ENCODE measurements around the gene TLCD3A. TPM values are rescaled to one million over a fixed set of nuclear protein-coding genes. Genes with fewer than 3 reads are reported as not detected.

The TLCD3A gene
- total RNA-seq, 1 experiment from 2014 or later = 13.9 TPM

DNA sequence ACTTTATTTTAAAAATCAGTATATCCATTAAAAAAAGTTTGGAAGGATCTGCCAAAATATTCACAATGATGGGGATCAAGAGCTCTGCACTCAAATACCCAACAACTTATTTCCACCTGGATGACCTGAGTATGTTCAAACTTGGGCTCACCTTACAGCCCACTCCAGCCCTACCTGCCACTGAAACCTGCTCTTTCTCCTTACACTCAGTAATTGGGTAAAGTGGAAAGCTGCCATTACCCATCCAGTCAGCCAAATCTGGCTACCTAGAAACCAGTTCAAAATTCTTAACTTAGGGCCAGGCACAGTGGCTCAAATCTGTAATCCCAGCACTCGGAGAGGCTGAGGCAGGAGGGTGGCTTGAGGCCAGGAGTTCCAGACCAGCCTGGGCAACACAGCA, 27.4 kb upstream of the TLCD3A start:
- Histone ChIP-seq H3F3A (ENCODE audit: low read length, unreplicated experiment) (no peaks in the 10 kb centered on the region), H3K9ac (ENCODE audit: low read length) (no peak overlapping the region), H3K4me1 (ENCODE audit: insufficient read depth, low read length) (no peaks in the 10 kb centered on the region), H3K79me2 (ENCODE audit: low read length) (peaks cover 33% of the 10 kb centered on the region), H3K27ac (ENCODE audit: low read length) (no peak overlapping the region), H4K20me1 (ENCODE audit: low read length) (no peaks in the 10 kb centered on the region), H3K4me3 (ENCODE audit: low read length) (no peak overlapping the region), H3K36me3 (ENCODE audit: low read depth, low read length) (peaks cover 14% of the 10 kb centered on the region; the same call in 1 of the 2 replicates), H2AFZ (ENCODE audit: low read length) (no peak overlapping the region), H3K9me2 (replicated peaks; ENCODE audit: low read length) (no peaks in the 10 kb centered on the region), H3K4me2 (ENCODE audit: low read length) (no peak overlapping the region), H3K9me3 (ENCODE audit: low read length) (no peaks in the 10 kb centered on the region), H3K27me3 (ENCODE audit: low read length) (no peaks in the 10 kb centered on the region)
- DNase-seq = no peak
- intact Hi-C loops (cut with micrococcal nuclease) = no loop called here
- POLR2A ChIA-PET (ENCODE audit: unreplicated experiment) = no interaction called here
- TF ChIP-seq EZH2 (IDR thresholded peaks at IDR 0.05; ENCODE audit: low read length, unreplicated experiment) (no peak), EZH2phosphoT487 (IDR thresholded peaks at IDR 0.05; ENCODE audit: borderline replicate concordance, low read length) (no peak)
- TF ChIP-seq, protein P1, sequence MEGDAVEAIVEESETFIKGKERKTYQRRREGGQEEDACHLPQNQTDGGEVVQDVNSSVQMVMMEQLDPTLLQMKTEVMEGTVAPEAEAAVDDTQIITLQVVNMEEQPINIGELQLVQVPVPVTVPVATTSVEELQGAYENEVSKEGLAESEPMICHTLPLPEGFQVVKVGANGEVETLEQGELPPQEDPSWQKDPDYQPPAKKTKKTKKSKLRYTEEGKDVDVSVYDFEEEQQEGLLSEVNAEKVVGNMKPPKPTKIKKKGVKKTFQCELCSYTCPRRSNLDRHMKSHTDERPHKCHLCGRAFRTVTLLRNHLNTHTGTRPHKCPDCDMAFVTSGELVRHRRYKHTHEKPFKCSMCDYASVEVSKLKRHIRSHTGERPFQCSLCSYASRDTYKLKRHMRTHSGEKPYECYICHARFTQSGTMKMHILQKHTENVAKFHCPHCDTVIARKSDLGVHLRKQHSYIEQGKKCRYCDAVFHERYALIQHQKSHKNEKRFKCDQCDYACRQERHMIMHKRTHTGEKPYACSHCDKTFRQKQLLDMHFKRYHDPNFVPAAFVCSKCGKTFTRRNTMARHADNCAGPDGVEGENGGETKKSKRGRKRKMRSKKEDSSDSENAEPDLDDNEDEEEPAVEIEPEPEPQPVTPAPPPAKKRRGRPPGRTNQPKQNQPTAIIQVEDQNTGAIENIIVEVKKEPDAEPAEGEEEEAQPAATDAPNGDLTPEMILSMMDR (conservative IDR thresholded peaks at IDR 0.05; ENCODE audit: low read depth, low read length) = no peak
- BruUV-seq (replicated peaks) = no TSS peak
- CTCF ChIA-PET = interaction anchor here (0.9 kb wide), 1 partner anchor 293 kb away, joined by 7 read pairs; no protein-coding TSS in a partner anchor
- ATAC-seq = no peak

DNA sequence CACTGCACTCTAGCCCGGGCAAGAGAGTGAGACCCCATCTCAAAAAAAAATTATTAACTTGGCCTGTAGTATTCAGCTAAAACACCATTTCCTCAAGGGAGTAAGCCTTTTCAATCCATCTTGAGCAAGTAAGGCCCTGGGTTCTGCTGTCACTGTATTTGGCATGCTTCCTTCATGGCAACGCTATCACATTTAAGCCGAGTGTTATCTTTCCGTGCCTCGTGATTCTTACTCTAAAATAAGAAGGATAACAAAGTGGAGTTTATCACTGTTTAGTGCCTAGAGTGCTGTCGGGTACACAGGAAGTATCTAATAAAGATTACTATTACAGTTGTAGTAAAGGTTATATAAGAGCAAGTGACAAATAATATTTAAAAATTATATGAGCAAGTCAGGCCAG, 26.5 kb upstream of the TLCD3A start:
- ChIA-PET CTCF (no interaction called here), POLR2A (ENCODE audit: unreplicated experiment) (no interaction called here)
- no peak overlapping the region for H3K27ac ChIP-seq (ENCODE audit: low read length)
- H3K9ac ChIP-seq (ENCODE audit: low read length) = no peak overlapping the region
- no peak overlapping the region for H2AFZ ChIP-seq (ENCODE audit: low read length)
- ATAC-seq (no peak), DNase-seq (no peak)
- BruUV-seq (replicated peaks) = no TSS peak
- intact Hi-C loops (cut with micrococcal nuclease) = no loop called here
- peaks cover 31% of the 10 kb centered on the region for H3K79me2 ChIP-seq (ENCODE audit: low read length)
- no peaks in the 10 kb centered on the region for H3K27me3 ChIP-seq (ENCODE audit: low read length)
- peaks cover 14% of the 10 kb centered on the region; the same call in 1 of the 2 replicates for H3K36me3 ChIP-seq (ENCODE audit: low read depth, low read length)
- TF ChIP-seq EZH2phosphoT487 (IDR thresholded peaks at IDR 0.05; ENCODE audit: borderline replicate concordance, low read length) (no peak), EZH2 (IDR thresholded peaks at IDR 0.05; ENCODE audit: low read length, unreplicated experiment) (no peak)
- TF ChIP-seq, protein P1 (conservative IDR thresholded peaks at IDR 0.05; ENCODE audit: low read depth, low read length) = no peak
- no peaks in the 10 kb centered on the region for H3F3A ChIP-seq (ENCODE audit: low read length, unreplicated experiment)
- H3K4me1 ChIP-seq (ENCODE audit: insufficient read depth, low read length) = no peaks in the 10 kb centered on the region
- H3K4me3 ChIP-seq (ENCODE audit: low read length) = no peak overlapping the region
- no peaks in the 10 kb centered on the region for H3K9me3 ChIP-seq (ENCODE audit: low read length)
- H4K20me1 ChIP-seq (ENCODE audit: low read length) = no peaks in the 10 kb centered on the region
- no peak overlapping the region for H3K4me2 ChIP-seq (ENCODE audit: low read length)
- H3K9me2 ChIP-seq (replicated peaks; ENCODE audit: low read length) = no peaks in the 10 kb centered on the region

DNA sequence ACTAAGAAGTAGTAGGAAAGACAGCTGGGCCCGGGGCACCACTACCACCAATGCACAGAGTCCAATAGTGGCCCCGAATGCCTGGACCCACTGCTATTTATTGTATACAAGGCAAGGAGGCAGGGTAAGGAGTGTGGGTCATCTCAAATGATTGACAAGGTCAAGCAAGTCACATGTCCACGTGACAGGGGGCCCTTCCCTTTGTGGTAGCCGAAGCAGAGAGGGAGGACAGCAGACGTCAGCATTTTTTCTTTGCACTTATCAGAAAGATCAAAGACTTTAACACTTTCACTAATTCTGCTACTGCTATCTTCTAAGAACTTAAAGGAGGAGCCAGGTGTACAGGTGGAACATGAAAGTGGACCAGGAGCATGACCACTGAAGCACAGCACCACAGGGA, 24.3 kb upstream of the TLCD3A start:
- ATAC-seq (no peak), DNase-seq (no peak)
- Histone ChIP-seq H3F3A (ENCODE audit: low read length, unreplicated experiment) (no peaks in the 10 kb centered on the region), H2AFZ (ENCODE audit: low read length) (no peak overlapping the region), H3K9me2 (replicated peaks; ENCODE audit: low read length) (no peaks in the 10 kb centered on the region), H3K79me2 (ENCODE audit: low read length) (peaks cover 54% of the 10 kb centered on the region), H3K27me3 (ENCODE audit: low read length) (no peaks in the 10 kb centered on the region), H3K36me3 (ENCODE audit: low read depth, low read length) (peaks cover 14% of the 10 kb centered on the region; the same call in 1 of the 2 replicates), H3K4me3 (ENCODE audit: low read length) (no peak overlapping the region), H3K9me3 (ENCODE audit: low read length) (no peaks in the 10 kb centered on the region), H4K20me1 (ENCODE audit: low read length) (peaks cover 12% of the 10 kb centered on the region; the same call in 1 of the 2 replicates), H3K27ac (ENCODE audit: low read length) (no peak overlapping the region), H3K9ac (ENCODE audit: low read length) (no peak overlapping the region), H3K4me2 (ENCODE audit: low read length) (no peak overlapping the region), H3K4me1 (ENCODE audit: insufficient read depth, low read length) (peaks cover 3% of the 10 kb centered on the region; the same call in 1 of the 2 replicates)
- TF ChIP-seq, protein P1 (conservative IDR thresholded peaks at IDR 0.05; ENCODE audit: low read depth, low read length) = no peak
- TF ChIP-seq EZH2 (IDR thresholded peaks at IDR 0.05; ENCODE audit: low read length, unreplicated experiment) (no peak), EZH2phosphoT487 (IDR thresholded peaks at IDR 0.05; ENCODE audit: borderline replicate concordance, low read length) (no peak)
- intact Hi-C loops (cut with micrococcal nuclease) = no loop called here
- POLR2A ChIA-PET (ENCODE audit: unreplicated experiment) = no interaction called here
- no TSS peak for BruUV-seq (replicated peaks)
- CTCF ChIA-PET = no interaction called here
